Endothelial cell of umbilical vein (primary cell): ENCODE results near the gene IPO11. TPM values are rescaled to one million over a fixed set of nuclear protein-coding genes. Genes with fewer than 3 reads are reported as not detected.

Source experiments
- BruUV-seq: library from RNA; stranded (reverse); fragments of 400-500 nt; replicated peaks from 2 replicates; lab custom pipeline; 2021; lab: Mats Ljungman, UMichigan
- CTCF ChIA-PET: fragments of 300-600, 350-600 bp; sonication (Branson Sonifier 250); formaldehyde crosslinking; loops from one replicate; lab custom pipeline; 2021; ENCODE audit warnings: antibody characterized with exemption, inconsistent platforms; lab: Charles Lee
- POLR2A ChIA-PET: fragments of 300-600, 350-600 bp; sonication (Branson Sonifier 250); formaldehyde crosslinking; loops from one replicate; lab custom pipeline; 2021; ENCODE audit warnings: antibody characterized with exemption, inconsistent platforms; lab: Charles Lee
- DNase-seq: peaks from one replicate; pipeline ENCODE4 v3.0.0-alpha.2; 2011; ENCODE audit warnings: low read depth, low spot score
- FAIRE-seq: peaks from 2 replicates; lab custom pipeline; 2011; peaks lifted over from hg19 to GRCh38; lab: Jason Lieb, UNC
- H2AFZ ChIP-seq: 2 replicates; pipeline ENCODE4 v1.6.0; 2012; ENCODE audit warnings: low read depth, low read length, control low read depth, inconsistent platforms
- H3K27ac ChIP-seq: 2 replicates; pipeline ENCODE4 v1.5.1; 2011; ENCODE audit warnings: low read depth, mild to moderate bottlenecking, control low read depth, low read length, moderate library complexity; ENCODE audit not compliant: insufficient read depth
- H3K27me3 ChIP-seq, 2 experiments: 2 replicates each; pipeline versions ENCODE4 v1.6.0 to v1.6.1; 2011; ENCODE audit warnings: low read length in 2 of 2, mixed read lengths in 1 of 2; ENCODE audit not compliant: control insufficient read depth in 2 of 2, insufficient read depth in 2 of 2
- H3K36me3 ChIP-seq, 2 experiments: 2 replicates in 1 of 2; 3 replicates in 1 of 2; pipeline ENCODE4 v1.5.1; 2011; ENCODE audit warnings: low read length in 2 of 2, mild to moderate bottlenecking in 1 of 2, moderate library complexity in 1 of 2; ENCODE audit not compliant: control insufficient read depth in 2 of 2, insufficient read depth in 2 of 2; ENCODE audit errors: extremely low read depth in 1 of 2
- H3K4me1 ChIP-seq: 3 replicates; pipeline ENCODE4 v1.5.1; 2011; ENCODE audit warnings: mild to moderate bottlenecking, low read length; ENCODE audit not compliant: control insufficient read depth, insufficient read depth; ENCODE audit errors: extremely low read depth
- H3K4me2 ChIP-seq: 2 replicates; pipeline ENCODE4 v1.6.1; 2011; ENCODE audit warnings: low read length, control low read depth, mixed read lengths; ENCODE audit not compliant: insufficient read depth
- H3K4me3 ChIP-seq, 3 experiments: fragments of 200-600 bp in 1 of 3; sonication (generic), shearing (Covaris generic) in 1 of 3; replicated peaks in 1 of 3; 2 replicates each; pipeline ENCODE4 v1.5.1; 2011 to 2016; ENCODE audit warnings: control low read depth in 3 of 3, low read length in 3 of 3, mild to moderate bottlenecking in 2 of 3, inconsistent platforms in 1 of 3, low read depth in 1 of 3, moderate library complexity in 1 of 3; ENCODE audit not compliant: insufficient read depth in 1 of 3
- H3K79me2 ChIP-seq: 2 replicates; pipeline ENCODE4 v1.6.0; 2012; ENCODE audit warnings: low read length, inconsistent platforms; ENCODE audit not compliant: control insufficient read depth, insufficient read depth
- H3K9ac ChIP-seq: replicated peaks from 2 replicates; pipeline ENCODE3; 2011; ENCODE audit warnings: low read length, control low read depth; ENCODE audit not compliant: insufficient read depth; ENCODE audit errors: extremely low read depth
- H3K9me1 ChIP-seq: replicated peaks from 3 replicates; pipeline ENCODE4 v1.6.0; 2011; ENCODE audit warnings: mild to moderate bottlenecking, low read length; ENCODE audit not compliant: control insufficient read depth, insufficient read depth; ENCODE audit errors: extremely low read depth
- H3K9me3 ChIP-seq: replicated peaks from 2 replicates; pipeline ENCODE4 v1.5.1; 2012; ENCODE audit warnings: low read length, inconsistent platforms; ENCODE audit not compliant: control insufficient read depth, insufficient read depth
- H4K20me1 ChIP-seq: replicated peaks from 2 replicates; pipeline ENCODE3; 2011; ENCODE audit warnings: mild to moderate bottlenecking, low read length; ENCODE audit not compliant: control insufficient read depth, insufficient read depth; ENCODE audit errors: extremely low read depth
- EZH2 ChIP-seq: IDR thresholded peaks from 2 replicates; pipeline ENCODE4 v1.6.1; 2012; ENCODE audit warnings: borderline replicate concordance, low read depth, mild to moderate bottlenecking, moderate library complexity, low read length, inconsistent platforms; ENCODE audit not compliant: severe bottlenecking
- FOS ChIP-seq: IDR thresholded peaks from 2 replicates; pipeline ENCODE4 v1.6.1; 2011; ENCODE audit warnings: mild to moderate bottlenecking, low read length, moderate library complexity, borderline replicate concordance; ENCODE audit not compliant: insufficient read depth
- GATA2 ChIP-seq: IDR thresholded peaks from 2 replicates; pipeline ENCODE4 v1.7.0; 2011; ENCODE audit warnings: low read depth, mild to moderate bottlenecking, moderate library complexity, mixed read lengths, low read length; ENCODE audit not compliant: insufficient read length, insufficient read depth
- JUN ChIP-seq: IDR thresholded peaks from 2 replicates; pipeline ENCODE4 v1.6.1; 2011; ENCODE audit warnings: borderline replicate concordance, low read depth; ENCODE audit not compliant: insufficient read length, insufficient read depth
- MAX ChIP-seq: IDR thresholded peaks from 2 replicates; pipeline ENCODE4 v1.6.1; 2011; ENCODE audit not compliant: insufficient read depth, insufficient read length
- MYC ChIP-seq: IDR thresholded peaks from one replicate; pipeline ENCODE4 v1.6.1; 2011; ENCODE audit warnings: mild to moderate bottlenecking, low read depth, low read length
- POLR2A ChIP-seq: IDR thresholded peaks from 2 replicates; pipeline ENCODE4 v1.6.1; 2012; ENCODE audit warnings: low read depth, mild to moderate bottlenecking, control low read depth, low read length
- POLR2AphosphoS5 ChIP-seq: IDR thresholded peaks from 2 replicates; pipeline ENCODE4 v1.6.1; 2012; ENCODE audit warnings: low read depth, mild to moderate bottlenecking, control low read depth, low read length, moderate library complexity; ENCODE audit not compliant: insufficient read depth
- dilution Hi-C: fragments of 300-500 bp; cut with MboI; formaldehyde crosslinking; loops from one replicate; pipeline ENCODE4 v1.15.0; 2019; ENCODE audit warnings: low sequenced_read_pairs; ENCODE audit not compliant: extremely low pct_ligation_motif_present
- intact Hi-C: fragments of 100-400 bp; cut with micrococcal nuclease; formaldehyde crosslinking; loops from one replicate; pipeline ENCODE4 v1.10.0; 2022
- polyA plus RNA-seq, 4 experiments: library from polyadenylated mRNA; depleted of rRNA in 3 of 4; stranded (reverse) in 3 of 4; unstranded in 1 of 4; fragments of >200 nt; gene quantifications; 2 replicates each; pipeline versions ENCODE4 v1.2.1 to v1.2.3, GENCODE V29; 2011 to 2012; ENCODE audit warnings: missing spikeins in 1 of 4
- total RNA-seq: library from RNA; stranded (reverse); gene quantifications from 2 replicates; pipeline ENCODE4 v1.2.3, GENCODE V29; 2021
- TF ChIP-seq, protein P1 (sequence below), 2 donors: IDR thresholded peaks; 1 replicate in 1 of 2; 2 replicates in 1 of 2; pipeline ENCODE4 v1.5.1; 2011; ENCODE audit warnings: low read length in 2 of 2, mild to moderate bottlenecking in 2 of 2, moderate library complexity in 2 of 2, control low read depth in 1 of 2, inconsistent platforms in 1 of 2, low read depth in 1 of 2; ENCODE audit not compliant: insufficient read depth in 1 of 2; ENCODE audit errors: extremely low read depth in 1 of 2

IPO11 gene
- total and polyA plus RNA-seq, 2 donors (not counting 3 experiments of a cell fraction or from before 2014, with no cell fraction given): 38.5 to 80.9 TPM

DNA sequence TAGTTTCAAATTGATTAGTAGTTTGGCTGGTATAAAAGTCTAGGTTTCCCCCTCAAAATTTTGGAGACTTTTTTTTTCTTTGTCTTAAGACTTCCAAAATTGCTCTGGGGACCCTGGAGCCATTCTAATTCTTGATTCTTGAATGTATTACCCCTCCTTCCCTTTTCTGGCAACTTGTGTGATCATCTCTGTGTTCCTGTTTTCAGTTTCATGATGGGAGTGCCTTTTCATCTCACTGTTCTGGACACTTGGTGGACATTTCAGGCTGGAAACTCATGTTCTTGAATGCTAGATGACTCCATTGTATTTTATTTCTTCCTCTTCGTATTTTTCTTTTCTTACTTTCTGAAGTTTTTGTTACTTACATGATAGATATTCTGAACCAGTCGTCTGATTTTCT is 108.8 kb downstream of the IPO11 start:
- Histone ChIP-seq H3K4me2 (no peak overlapping the region), H3K9me1 (no peaks in the 10 kb centered on the region), H3K9me3 (no peaks in the 10 kb centered on the region), H4K20me1 (no peaks in the 10 kb centered on the region), H3K4me1 (no peaks in the 10 kb centered on the region), H3K79me2 (no peaks in the 10 kb centered on the region), H3K36me3 (no peaks in the 10 kb centered on the region), H3K4me3 (no peak overlapping the region), H3K27me3 (no peaks in the 10 kb centered on the region), H3K27ac (no peak overlapping the region), H2AFZ (no peak overlapping the region), H3K9ac (no peak overlapping the region)
- no TSS peak for BruUV-seq
- TF ChIP-seq JUN (no peak), MAX (no peak), MYC (no peak), EZH2 (no peak), POLR2AphosphoS5 (no peak), GATA2 (no peak), FOS (no peak), POLR2A (no peak)
- TF ChIP-seq, protein P1, sequence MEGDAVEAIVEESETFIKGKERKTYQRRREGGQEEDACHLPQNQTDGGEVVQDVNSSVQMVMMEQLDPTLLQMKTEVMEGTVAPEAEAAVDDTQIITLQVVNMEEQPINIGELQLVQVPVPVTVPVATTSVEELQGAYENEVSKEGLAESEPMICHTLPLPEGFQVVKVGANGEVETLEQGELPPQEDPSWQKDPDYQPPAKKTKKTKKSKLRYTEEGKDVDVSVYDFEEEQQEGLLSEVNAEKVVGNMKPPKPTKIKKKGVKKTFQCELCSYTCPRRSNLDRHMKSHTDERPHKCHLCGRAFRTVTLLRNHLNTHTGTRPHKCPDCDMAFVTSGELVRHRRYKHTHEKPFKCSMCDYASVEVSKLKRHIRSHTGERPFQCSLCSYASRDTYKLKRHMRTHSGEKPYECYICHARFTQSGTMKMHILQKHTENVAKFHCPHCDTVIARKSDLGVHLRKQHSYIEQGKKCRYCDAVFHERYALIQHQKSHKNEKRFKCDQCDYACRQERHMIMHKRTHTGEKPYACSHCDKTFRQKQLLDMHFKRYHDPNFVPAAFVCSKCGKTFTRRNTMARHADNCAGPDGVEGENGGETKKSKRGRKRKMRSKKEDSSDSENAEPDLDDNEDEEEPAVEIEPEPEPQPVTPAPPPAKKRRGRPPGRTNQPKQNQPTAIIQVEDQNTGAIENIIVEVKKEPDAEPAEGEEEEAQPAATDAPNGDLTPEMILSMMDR (IDR thresholded peaks at IDR 0.05; ENCODE audit: extremely low read depth in 1 of 2, insufficient read depth in 1 of 2, low read depth in 1 of 2, low read length in 2 of 2): no peak
- CTCF ChIA-PET: no interaction called here
- intact Hi-C loops (no loop called here), dilution Hi-C loops (no loop called here)
- DNase-seq (no peak), FAIRE-seq (no peak)
- POLR2A ChIA-PET: no interaction called here
